CD4-positive, alpha-beta T cell treated with Interleukin-1 beta for 1 hour (primary cell): ENCODE data around the gene TMEM106C.

ENCODE experiments used
- DNase-seq, 2 donors: peaks; one replicate each; pipeline ENCODE4 v3.0.0-alpha.2; 2020 to 2022

Gene TMEM106C

GRCh38 chr12:47997321-47997720 lies 33.9 kb downstream of the TMEM106C start:
- DNase-seq: no peak

- DNase-seq: no peak
These were observed 36.4 kb downstream of the TMEM106C start for GRCh38 chr12:47999816-48000215.

- no peak for DNase-seq
These were observed 37.6 kb downstream of the TMEM106C start for GRCh38 chr12:48000878-48001504.

GRCh38 chr12:48001505-48002413 lies 38.4 kb downstream of the TMEM106C start:
- no peak for DNase-seq

- no peak for DNase-seq
These were observed 39.0 kb downstream of the TMEM106C start for GRCh38 chr12:48002414-48002730.

GRCh38 chr12:48002773-48003218 lies 39.4 kb downstream of the TMEM106C start:
- DNase-seq: no peak

- DNase-seq: no peak
These were observed 40.0 kb downstream of the TMEM106C start for GRCh38 chr12:48003226-48004052.

- DNase-seq: no peak
These were observed 40.9 kb downstream of the TMEM106C start, which contains the start of gene COL2A1 for GRCh38 chr12:48004053-48004941. TSS of gene COL2A1 (minus strand) at chr12:48004476. CDS start at chr12:48004321, 155 bp downstream.

GRCh38 chr12:48005001-48005749 lies 41.8 kb downstream of the TMEM106C start:
- no peak for DNase-seq

GRCh38 chr12:48005750-48006021 lies 42.3 kb downstream of the TMEM106C start:
- no peak for DNase-seq

- DNase-seq: no peak
These were observed 43.8 kb downstream of the TMEM106C start for GRCh38 chr12:48007206-48007605.

- no peak for DNase-seq
These were observed 45.0 kb downstream of the TMEM106C start for GRCh38 chr12:48008349-48008748.

GRCh38 chr12:48008950-48009349 lies 45.6 kb downstream of the TMEM106C start:
- no peak for DNase-seq

GRCh38 chr12:48009471-48009870 lies 46.1 kb downstream of the TMEM106C start:
- DNase-seq: no peak

- no peak for DNase-seq
These were observed 47.1 kb downstream of the TMEM106C start for GRCh38 chr12:48010366-48010970.

GRCh38 chr12:48012070-48012469 lies 48.7 kb downstream of the TMEM106C start:
- no peak for DNase-seq

GRCh38 chr12:48013287-48013686 lies 49.9 kb downstream of the TMEM106C start:
- DNase-seq: no peak

- no peak for DNase-seq
These were observed 51.7 kb downstream of the TMEM106C start for GRCh38 chr12:48015129-48015528.

GRCh38 chr12:48015954-48016353 lies 52.6 kb downstream of the TMEM106C start:
- DNase-seq: no peak

- no peak for DNase-seq
These were observed 53.1 kb downstream of the TMEM106C start for GRCh38 chr12:48016373-48017020.

GRCh38 chr12:48017496-48017895 lies 54.1 kb downstream of the TMEM106C start:
- no peak for DNase-seq
